Endothelial cell of umbilical vein (primary cell): ENCODE data around the gene LYSMD2. TPM values are rescaled to one million over a fixed set of nuclear protein-coding genes. Genes with fewer than 3 reads are reported as not detected.

Source experiments
- BruUV-seq: library from RNA; stranded (reverse); fragments of 400-500 nt; replicated peaks from 2 replicates; lab custom pipeline; 2021; lab: Mats Ljungman, UMichigan
- CTCF ChIA-PET: fragments of 300-600, 350-600 bp; sonication (Branson Sonifier 250); formaldehyde crosslinking; loops from one replicate; lab custom pipeline; 2021; ENCODE audit warnings: antibody characterized with exemption, inconsistent platforms; lab: Charles Lee
- POLR2A ChIA-PET: fragments of 300-600, 350-600 bp; sonication (Branson Sonifier 250); formaldehyde crosslinking; loops from one replicate; lab custom pipeline; 2021; ENCODE audit warnings: antibody characterized with exemption, inconsistent platforms; lab: Charles Lee
- DNase-seq: peaks from one replicate; pipeline ENCODE4 v3.0.0-alpha.2; 2011; ENCODE audit warnings: low read depth, low spot score
- FAIRE-seq: peaks from 2 replicates; lab custom pipeline; 2011; peaks lifted over from hg19 to GRCh38; lab: Jason Lieb, UNC
- H2AFZ ChIP-seq: 2 replicates; pipeline ENCODE4 v1.6.0; 2012; ENCODE audit warnings: low read depth, low read length, control low read depth, inconsistent platforms
- H3K27ac ChIP-seq: 2 replicates; pipeline ENCODE4 v1.5.1; 2011; ENCODE audit warnings: low read depth, mild to moderate bottlenecking, control low read depth, low read length, moderate library complexity; ENCODE audit not compliant: insufficient read depth
- H3K27me3 ChIP-seq, 2 experiments: 2 replicates each; pipeline versions ENCODE4 v1.6.0 to v1.6.1; 2011; ENCODE audit warnings: low read length in 2 of 2, mixed read lengths in 1 of 2; ENCODE audit not compliant: control insufficient read depth in 2 of 2, insufficient read depth in 2 of 2
- H3K36me3 ChIP-seq, 2 experiments: 2 replicates in 1 of 2; 3 replicates in 1 of 2; pipeline ENCODE4 v1.5.1; 2011; ENCODE audit warnings: low read length in 2 of 2, mild to moderate bottlenecking in 1 of 2, moderate library complexity in 1 of 2; ENCODE audit not compliant: control insufficient read depth in 2 of 2, insufficient read depth in 2 of 2; ENCODE audit errors: extremely low read depth in 1 of 2
- H3K4me1 ChIP-seq: 3 replicates; pipeline ENCODE4 v1.5.1; 2011; ENCODE audit warnings: mild to moderate bottlenecking, low read length; ENCODE audit not compliant: control insufficient read depth, insufficient read depth; ENCODE audit errors: extremely low read depth
- H3K4me2 ChIP-seq: 2 replicates; pipeline ENCODE4 v1.6.1; 2011; ENCODE audit warnings: low read length, control low read depth, mixed read lengths; ENCODE audit not compliant: insufficient read depth
- H3K4me3 ChIP-seq, 3 experiments: fragments of 200-600 bp in 1 of 3; sonication (generic), shearing (Covaris generic) in 1 of 3; replicated peaks in 1 of 3; 2 replicates each; pipeline ENCODE4 v1.5.1; 2011 to 2016; ENCODE audit warnings: control low read depth in 3 of 3, low read length in 3 of 3, mild to moderate bottlenecking in 2 of 3, inconsistent platforms in 1 of 3, low read depth in 1 of 3, moderate library complexity in 1 of 3; ENCODE audit not compliant: insufficient read depth in 1 of 3
- H3K79me2 ChIP-seq: 2 replicates; pipeline ENCODE4 v1.6.0; 2012; ENCODE audit warnings: low read length, inconsistent platforms; ENCODE audit not compliant: control insufficient read depth, insufficient read depth
- H3K9ac ChIP-seq: replicated peaks from 2 replicates; pipeline ENCODE3; 2011; ENCODE audit warnings: low read length, control low read depth; ENCODE audit not compliant: insufficient read depth; ENCODE audit errors: extremely low read depth
- H3K9me1 ChIP-seq: replicated peaks from 3 replicates; pipeline ENCODE4 v1.6.0; 2011; ENCODE audit warnings: mild to moderate bottlenecking, low read length; ENCODE audit not compliant: control insufficient read depth, insufficient read depth; ENCODE audit errors: extremely low read depth
- H3K9me3 ChIP-seq: replicated peaks from 2 replicates; pipeline ENCODE4 v1.5.1; 2012; ENCODE audit warnings: low read length, inconsistent platforms; ENCODE audit not compliant: control insufficient read depth, insufficient read depth
- H4K20me1 ChIP-seq: replicated peaks from 2 replicates; pipeline ENCODE3; 2011; ENCODE audit warnings: mild to moderate bottlenecking, low read length; ENCODE audit not compliant: control insufficient read depth, insufficient read depth; ENCODE audit errors: extremely low read depth
- EZH2 ChIP-seq: IDR thresholded peaks from 2 replicates; pipeline ENCODE4 v1.6.1; 2012; ENCODE audit warnings: borderline replicate concordance, low read depth, mild to moderate bottlenecking, moderate library complexity, low read length, inconsistent platforms; ENCODE audit not compliant: severe bottlenecking
- FOS ChIP-seq: IDR thresholded peaks from 2 replicates; pipeline ENCODE4 v1.6.1; 2011; ENCODE audit warnings: mild to moderate bottlenecking, low read length, moderate library complexity, borderline replicate concordance; ENCODE audit not compliant: insufficient read depth
- GATA2 ChIP-seq: IDR thresholded peaks from 2 replicates; pipeline ENCODE4 v1.7.0; 2011; ENCODE audit warnings: low read depth, mild to moderate bottlenecking, moderate library complexity, mixed read lengths, low read length; ENCODE audit not compliant: insufficient read length, insufficient read depth
- JUN ChIP-seq: IDR thresholded peaks from 2 replicates; pipeline ENCODE4 v1.6.1; 2011; ENCODE audit warnings: borderline replicate concordance, low read depth; ENCODE audit not compliant: insufficient read length, insufficient read depth
- MYC ChIP-seq: IDR thresholded peaks from one replicate; pipeline ENCODE4 v1.6.1; 2011; ENCODE audit warnings: mild to moderate bottlenecking, low read depth, low read length
- POLR2A ChIP-seq: IDR thresholded peaks from 2 replicates; pipeline ENCODE4 v1.6.1; 2012; ENCODE audit warnings: low read depth, mild to moderate bottlenecking, control low read depth, low read length
- POLR2AphosphoS5 ChIP-seq: IDR thresholded peaks from 2 replicates; pipeline ENCODE4 v1.6.1; 2012; ENCODE audit warnings: low read depth, mild to moderate bottlenecking, control low read depth, low read length, moderate library complexity; ENCODE audit not compliant: insufficient read depth
- dilution Hi-C: fragments of 300-500 bp; cut with MboI; formaldehyde crosslinking; loops from one replicate; pipeline ENCODE4 v1.15.0; 2019; ENCODE audit warnings: low sequenced_read_pairs; ENCODE audit not compliant: extremely low pct_ligation_motif_present
- intact Hi-C: fragments of 100-400 bp; cut with micrococcal nuclease; formaldehyde crosslinking; loops from one replicate; pipeline ENCODE4 v1.10.0; 2022
- polyA plus RNA-seq, 4 experiments: library from polyadenylated mRNA; depleted of rRNA in 3 of 4; stranded (reverse) in 3 of 4; unstranded in 1 of 4; fragments of >200 nt; gene quantifications; 2 replicates each; pipeline versions ENCODE4 v1.2.1 to v1.2.3, GENCODE V29; 2011 to 2012; ENCODE audit warnings: missing spikeins in 1 of 4
- total RNA-seq: library from RNA; stranded (reverse); gene quantifications from 2 replicates; pipeline ENCODE4 v1.2.3, GENCODE V29; 2021
- TF ChIP-seq, protein P1 (sequence below): IDR thresholded peaks from 2 replicates; pipeline ENCODE4 v1.6.1; 2011; ENCODE audit not compliant: insufficient read depth, insufficient read length
- TF ChIP-seq, protein P2 (sequence below), 2 donors: IDR thresholded peaks; 1 replicate in 1 of 2; 2 replicates in 1 of 2; pipeline ENCODE4 v1.5.1; 2011; ENCODE audit warnings: low read length in 2 of 2, mild to moderate bottlenecking in 2 of 2, moderate library complexity in 2 of 2, control low read depth in 1 of 2, inconsistent platforms in 1 of 2, low read depth in 1 of 2; ENCODE audit not compliant: insufficient read depth in 1 of 2; ENCODE audit errors: extremely low read depth in 1 of 2

Gene LYSMD2
- total and polyA plus RNA-seq, 2 donors (not counting 3 experiments of a cell fraction or from before 2014, with no cell fraction given), result 6.2 to 8.0 TPM

DNA sequence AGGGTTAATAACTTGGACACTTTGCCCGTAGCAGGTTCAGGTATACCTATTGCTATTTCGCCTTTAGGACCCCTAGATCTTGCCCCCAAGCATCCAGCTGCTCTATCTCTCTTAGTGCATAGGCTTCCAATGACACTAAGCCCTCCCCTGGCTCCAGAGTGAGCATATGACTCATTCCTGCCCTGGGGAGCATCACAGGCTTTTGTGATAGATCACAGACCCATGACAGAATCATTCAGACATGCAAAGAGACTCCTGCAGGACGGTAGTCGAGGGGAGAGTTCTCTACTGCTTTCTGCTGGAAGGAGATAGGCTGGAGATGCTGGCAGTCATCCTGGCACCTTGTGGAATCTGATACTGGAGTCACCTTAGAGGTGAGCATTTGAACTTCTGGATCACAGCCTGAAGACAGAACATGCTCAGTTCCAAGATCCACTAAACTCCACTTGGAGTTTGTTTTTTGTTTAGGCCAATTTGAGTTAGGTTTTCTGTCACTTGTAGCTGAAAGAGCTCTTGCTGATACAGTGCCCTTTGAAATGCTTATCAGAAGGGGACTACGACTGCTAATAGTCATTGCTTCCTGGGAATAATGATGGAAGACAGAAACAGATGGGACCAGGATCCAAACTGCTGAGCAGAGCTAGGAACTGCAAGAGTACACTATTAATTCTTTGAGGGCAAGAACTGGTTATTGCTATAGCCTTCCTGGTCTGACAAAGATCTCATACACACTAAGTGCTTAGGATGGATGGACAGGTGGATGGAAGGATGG is 11.0 kb downstream of the LYSMD2 start:
- Histone ChIP-seq H3K4me2 (no peak overlapping the region), H3K27ac (no peak overlapping the region), H3K4me1 (peaks cover 8% of the 10 kb centered on the region), H3K9ac (no peak overlapping the region), H4K20me1 (no peaks in the 10 kb centered on the region), H3K36me3 (no peaks in the 10 kb centered on the region), H3K4me3 (no peak overlapping the region), H3K79me2 (no peaks in the 10 kb centered on the region), H2AFZ (no peak overlapping the region), H3K9me1 (no peaks in the 10 kb centered on the region), H3K27me3 (no peaks in the 10 kb centered on the region), H3K9me3 (no peaks in the 10 kb centered on the region)
- DNase-seq (no peak), FAIRE-seq (no peak)
- ChIA-PET POLR2A (interaction anchor here (0.5 kb wide), 1 partner anchor 11 kb away, joined by 4 read pairs; the partner anchor contains the start of gene LYSMD2), CTCF (interaction anchor here (1.2 kb wide), 1 partner anchor 55 kb away, joined by 3 read pairs; no protein-coding TSS in a partner anchor)
- dilution Hi-C loops (no loop called here), intact Hi-C loops (no loop called here)
- TF ChIP-seq, protein P1, sequence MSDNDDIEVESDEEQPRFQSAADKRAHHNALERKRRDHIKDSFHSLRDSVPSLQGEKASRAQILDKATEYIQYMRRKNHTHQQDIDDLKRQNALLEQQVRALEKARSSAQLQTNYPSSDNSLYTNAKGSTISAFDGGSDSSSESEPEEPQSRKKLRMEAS, result no peak
- no peak for TF ChIP-seq GATA2
- TF ChIP-seq FOS, result no peak
- no TSS peak for BruUV-seq

DNA sequence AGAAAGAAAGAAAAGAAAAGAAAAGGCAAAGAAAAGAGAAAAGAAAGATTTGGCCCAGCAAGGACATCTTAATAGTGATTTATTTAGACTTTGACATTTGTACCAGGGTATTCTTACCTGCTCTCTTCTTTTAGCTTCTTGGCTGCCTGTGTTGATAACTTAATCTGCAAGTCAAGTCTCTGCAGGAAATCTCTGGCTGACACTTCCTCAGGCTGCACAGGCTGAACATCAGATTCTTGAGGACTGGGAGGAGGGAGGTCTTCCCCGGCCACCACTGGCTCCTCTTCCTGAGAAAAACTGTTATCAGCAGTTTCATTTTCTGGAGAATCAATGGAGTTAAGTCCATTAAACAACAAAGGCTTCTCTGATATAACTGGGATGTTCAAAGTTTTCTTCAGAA is 12.8 kb downstream of the LYSMD2 start:
- no peak overlapping the region for H3K27ac ChIP-seq
- no peaks in the 10 kb centered on the region for H3K9me3 ChIP-seq
- H4K20me1 ChIP-seq, result no peaks in the 10 kb centered on the region
- H3K4me1 ChIP-seq, result peaks cover 15% of the 10 kb centered on the region
- no peaks in the 10 kb centered on the region for H3K27me3 ChIP-seq
- H3K9ac ChIP-seq, result no peak overlapping the region
- TF ChIP-seq JUN, result no peak
- TF ChIP-seq POLR2AphosphoS5, result no peak
- TF ChIP-seq EZH2, result no peak
- TF ChIP-seq FOS, result no peak
- TF ChIP-seq POLR2A, result no peak
- TF ChIP-seq, protein P2, sequence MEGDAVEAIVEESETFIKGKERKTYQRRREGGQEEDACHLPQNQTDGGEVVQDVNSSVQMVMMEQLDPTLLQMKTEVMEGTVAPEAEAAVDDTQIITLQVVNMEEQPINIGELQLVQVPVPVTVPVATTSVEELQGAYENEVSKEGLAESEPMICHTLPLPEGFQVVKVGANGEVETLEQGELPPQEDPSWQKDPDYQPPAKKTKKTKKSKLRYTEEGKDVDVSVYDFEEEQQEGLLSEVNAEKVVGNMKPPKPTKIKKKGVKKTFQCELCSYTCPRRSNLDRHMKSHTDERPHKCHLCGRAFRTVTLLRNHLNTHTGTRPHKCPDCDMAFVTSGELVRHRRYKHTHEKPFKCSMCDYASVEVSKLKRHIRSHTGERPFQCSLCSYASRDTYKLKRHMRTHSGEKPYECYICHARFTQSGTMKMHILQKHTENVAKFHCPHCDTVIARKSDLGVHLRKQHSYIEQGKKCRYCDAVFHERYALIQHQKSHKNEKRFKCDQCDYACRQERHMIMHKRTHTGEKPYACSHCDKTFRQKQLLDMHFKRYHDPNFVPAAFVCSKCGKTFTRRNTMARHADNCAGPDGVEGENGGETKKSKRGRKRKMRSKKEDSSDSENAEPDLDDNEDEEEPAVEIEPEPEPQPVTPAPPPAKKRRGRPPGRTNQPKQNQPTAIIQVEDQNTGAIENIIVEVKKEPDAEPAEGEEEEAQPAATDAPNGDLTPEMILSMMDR (IDR thresholded peaks at IDR 0.05; ENCODE audit: extremely low read depth in 1 of 2, insufficient read depth in 1 of 2, low read depth in 1 of 2, low read length in 2 of 2), result no peak
- TF ChIP-seq, protein P1, result no peak
- no peak for TF ChIP-seq GATA2
- no peak for TF ChIP-seq MYC
- dilution Hi-C loops (no loop called here), intact Hi-C loops (loop anchor here (5.0 kb wide), 1 partner anchor 53 kb away; no protein-coding TSS in a partner anchor)
- no peaks in the 10 kb centered on the region for H3K79me2 ChIP-seq
- H3K36me3 ChIP-seq, result no peaks in the 10 kb centered on the region
- H2AFZ ChIP-seq, result no peak overlapping the region
- H3K4me3 ChIP-seq, result no peak overlapping the region
- CTCF ChIA-PET, result interaction anchor here (0.9 to 1.3 kb wide), 2 partner anchors 36 to 75 kb away, joined by 3 to 4 read pairs; no protein-coding TSS in a partner anchor
- H3K9me1 ChIP-seq, result no peaks in the 10 kb centered on the region
- FAIRE-seq (no peak), DNase-seq (peak; percentile 38)
- no TSS peak for BruUV-seq
- H3K4me2 ChIP-seq, result no peak overlapping the region
- POLR2A ChIA-PET, result no interaction called here
